ENCODE data around the gene PPP1R3E.

Gene PPP1R3E

GRCh38 chr14:23252420-23253333 lies 50.0 kb downstream of the PPP1R3E start:
- Histone ChIP-seq H3K27me3 (ENCODE audit: insufficient read depth, low read length) (no peaks in the 10 kb centered on the region), H3K9me3 (ENCODE audit: insufficient read depth, low read depth, low read length) (no peaks in the 10 kb centered on the region), H3K14ac (ENCODE audit: low read length) (no peak overlapping the region), H4K12ac (ENCODE audit: low read depth, low read length) (no peak overlapping the region), H3K36me3 (ENCODE audit: control insufficient read depth in 1 of 2, insufficient read depth in 2 of 2, low read length in 2 of 2) (no peaks in the 10 kb centered on the region), H3K79me1 (ENCODE audit: low read length) (no peaks in the 10 kb centered on the region), H3K79me2 (ENCODE audit: control insufficient read depth, insufficient read depth, low read length, poor library complexity) (no peaks in the 10 kb centered on the region), H2AFZ (ENCODE audit: insufficient read depth, low read length, poor library complexity) (no peak overlapping the region), H3K23ac (ENCODE audit: low read length) (no peak overlapping the region), H3K18ac (ENCODE audit: low read length) (no peak overlapping the region), H2BK5ac (ENCODE audit: low read depth, low read length, poor library complexity) (no peak overlapping the region), H3K27ac (ENCODE audit: low read depth, low read length) (no peak overlapping the region), H3K4me1 (ENCODE audit: control insufficient read depth in 1 of 2, insufficient read depth in 2 of 2, low read length in 2 of 2) (no peaks in the 10 kb centered on the region), H2BK12ac (ENCODE audit: low read length) (no peak overlapping the region), H2BK120ac (ENCODE audit: insufficient read depth, low read length, poor library complexity) (no peak overlapping the region), H2AK5ac (ENCODE audit: low read length) (no peak overlapping the region), H3K4me2 (ENCODE audit: low read length) (no peak overlapping the region), H3K4ac (ENCODE audit: low read depth, low read length) (no peak overlapping the region), H4K91ac (ENCODE audit: low read depth, low read length) (no peak overlapping the region), H4K8ac (ENCODE audit: low read depth, low read length) (no peak overlapping the region), H3K9ac (ENCODE audit: low read length) (no peak overlapping the region), H3K4me3 (ENCODE audit: low read depth, low read length) (no peak overlapping the region)
- no peak for DNase-seq
- no CpG with 5 or more reads among the region's 4 CpGs for WGBS (ENCODE audit: extremely low coverage, insufficient coverage, insufficient read length)

- no peaks in the 10 kb centered on the region for H3K36me3 ChIP-seq (ENCODE audit: control insufficient read depth in 1 of 2, insufficient read depth in 2 of 2, low read length in 2 of 2)
- no peak overlapping the region for H2BK12ac ChIP-seq (ENCODE audit: low read length)
- DNase-seq: no peak
- no peak overlapping the region for H3K27ac ChIP-seq (ENCODE audit: low read depth, low read length)
- H3K4me3 ChIP-seq (ENCODE audit: low read depth, low read length): no peak overlapping the region
- H3K23ac ChIP-seq (ENCODE audit: low read length): no peak overlapping the region
- no peak overlapping the region for H2AFZ ChIP-seq (ENCODE audit: insufficient read depth, low read length, poor library complexity)
- no CpG with 5 or more reads among the region's 3 CpGs for WGBS (ENCODE audit: extremely low coverage, insufficient coverage, insufficient read length)
- no peak overlapping the region for H4K12ac ChIP-seq (ENCODE audit: low read depth, low read length)
- no peaks in the 10 kb centered on the region for H3K4me1 ChIP-seq (ENCODE audit: control insufficient read depth in 1 of 2, insufficient read depth in 2 of 2, low read length in 2 of 2)
- no peak overlapping the region for H3K4ac ChIP-seq (ENCODE audit: low read depth, low read length)
- H3K79me2 ChIP-seq (ENCODE audit: control insufficient read depth, insufficient read depth, low read length, poor library complexity): no peaks in the 10 kb centered on the region
- no peaks in the 10 kb centered on the region for H3K79me1 ChIP-seq (ENCODE audit: low read length)
- H3K9ac ChIP-seq (ENCODE audit: low read length): no peak overlapping the region
- H3K18ac ChIP-seq (ENCODE audit: low read length): no peak overlapping the region
- no peak overlapping the region for H4K8ac ChIP-seq (ENCODE audit: low read depth, low read length)
- H2BK5ac ChIP-seq (ENCODE audit: low read depth, low read length, poor library complexity): no peak overlapping the region
- no peak overlapping the region for H2BK120ac ChIP-seq (ENCODE audit: insufficient read depth, low read length, poor library complexity)
- no peak overlapping the region for H4K91ac ChIP-seq (ENCODE audit: low read depth, low read length)
- no peaks in the 10 kb centered on the region for H3K27me3 ChIP-seq (ENCODE audit: insufficient read depth, low read length)
- no peak overlapping the region for H3K4me2 ChIP-seq (ENCODE audit: low read length)
- no peak overlapping the region for H2AK5ac ChIP-seq (ENCODE audit: low read length)
- H3K14ac ChIP-seq (ENCODE audit: low read length): no peak overlapping the region
- H3K9me3 ChIP-seq (ENCODE audit: insufficient read depth, low read depth, low read length): no peaks in the 10 kb centered on the region
Measured at GRCh38 chr14:23252006-23252405, 50.7 kb downstream of the PPP1R3E start.

GRCh38 chr14:23249824-23250223 lies 52.8 kb downstream of the PPP1R3E start:
- 100% methylated on average over 1 of the region's 6 CpGs for WGBS (ENCODE audit: extremely low coverage, insufficient coverage, insufficient read length)
- no peak overlapping the region for H2BK5ac ChIP-seq (ENCODE audit: low read depth, low read length, poor library complexity)
- H3K4me1 ChIP-seq (ENCODE audit: control insufficient read depth in 1 of 2, insufficient read depth in 2 of 2, low read length in 2 of 2): no peaks in the 10 kb centered on the region
- no peak overlapping the region for H3K27ac ChIP-seq (ENCODE audit: low read depth, low read length)
- no peak overlapping the region for H4K12ac ChIP-seq (ENCODE audit: low read depth, low read length)
- H3K79me2 ChIP-seq (ENCODE audit: control insufficient read depth, insufficient read depth, low read length, poor library complexity): no peaks in the 10 kb centered on the region
- no peak overlapping the region for H2AK5ac ChIP-seq (ENCODE audit: low read length)
- no peak overlapping the region for H2AFZ ChIP-seq (ENCODE audit: insufficient read depth, low read length, poor library complexity)
- no peak for DNase-seq
- H3K9me3 ChIP-seq (ENCODE audit: insufficient read depth, low read depth, low read length): no peaks in the 10 kb centered on the region
- no peak overlapping the region for H2BK12ac ChIP-seq (ENCODE audit: low read length)
- H3K18ac ChIP-seq (ENCODE audit: low read length): no peak overlapping the region
- no peak overlapping the region for H3K23ac ChIP-seq (ENCODE audit: low read length)
- H3K4ac ChIP-seq (ENCODE audit: low read depth, low read length): no peak overlapping the region
- no peak overlapping the region for H3K4me2 ChIP-seq (ENCODE audit: low read length)
- H3K9ac ChIP-seq (ENCODE audit: low read length): no peak overlapping the region
- no peak overlapping the region for H3K14ac ChIP-seq (ENCODE audit: low read length)
- H4K91ac ChIP-seq (ENCODE audit: low read depth, low read length): no peak overlapping the region
- no peaks in the 10 kb centered on the region for H3K27me3 ChIP-seq (ENCODE audit: insufficient read depth, low read length)
- no peaks in the 10 kb centered on the region for H3K36me3 ChIP-seq (ENCODE audit: control insufficient read depth in 1 of 2, insufficient read depth in 2 of 2, low read length in 2 of 2)
- H3K4me3 ChIP-seq (ENCODE audit: low read depth, low read length): no peak overlapping the region
- no peaks in the 10 kb centered on the region for H3K79me1 ChIP-seq (ENCODE audit: low read length)
- H4K8ac ChIP-seq (ENCODE audit: low read depth, low read length): no peak overlapping the region
- H2BK120ac ChIP-seq (ENCODE audit: insufficient read depth, low read length, poor library complexity): no peak overlapping the region

GRCh38 chr14:23248601-23249000 lies 54.1 kb downstream of the PPP1R3E start:
- no peak overlapping the region for H2BK12ac ChIP-seq (ENCODE audit: low read length)
- H3K4me1 ChIP-seq (ENCODE audit: control insufficient read depth in 1 of 2, insufficient read depth in 2 of 2, low read length in 2 of 2): no peaks in the 10 kb centered on the region
- H3K14ac ChIP-seq (ENCODE audit: low read length): no peak overlapping the region
- H4K91ac ChIP-seq (ENCODE audit: low read depth, low read length): no peak overlapping the region
- no peaks in the 10 kb centered on the region for H3K79me1 ChIP-seq (ENCODE audit: low read length)
- no peaks in the 10 kb centered on the region for H3K27me3 ChIP-seq (ENCODE audit: insufficient read depth, low read length)
- H3K4ac ChIP-seq (ENCODE audit: low read depth, low read length): no peak overlapping the region
- no peak overlapping the region for H3K23ac ChIP-seq (ENCODE audit: low read length)
- no peak overlapping the region for H2BK120ac ChIP-seq (ENCODE audit: insufficient read depth, low read length, poor library complexity)
- no peak overlapping the region for H2AFZ ChIP-seq (ENCODE audit: insufficient read depth, low read length, poor library complexity)
- H3K27ac ChIP-seq (ENCODE audit: low read depth, low read length): no peak overlapping the region
- no peak overlapping the region for H2AK5ac ChIP-seq (ENCODE audit: low read length)
- H4K8ac ChIP-seq (ENCODE audit: low read depth, low read length): no peak overlapping the region
- no peak overlapping the region for H3K4me3 ChIP-seq (ENCODE audit: low read depth, low read length)
- no peak overlapping the region for H2BK5ac ChIP-seq (ENCODE audit: low read depth, low read length, poor library complexity)
- no peaks in the 10 kb centered on the region for H3K79me2 ChIP-seq (ENCODE audit: control insufficient read depth, insufficient read depth, low read length, poor library complexity)
- H3K4me2 ChIP-seq (ENCODE audit: low read length): no peak overlapping the region
- no peak overlapping the region for H3K18ac ChIP-seq (ENCODE audit: low read length)
- no peak overlapping the region for H4K12ac ChIP-seq (ENCODE audit: low read depth, low read length)
- no peaks in the 10 kb centered on the region for H3K36me3 ChIP-seq (ENCODE audit: control insufficient read depth in 1 of 2, insufficient read depth in 2 of 2, low read length in 2 of 2)
- no peak for DNase-seq
- WGBS (ENCODE audit: extremely low coverage, insufficient coverage, insufficient read length): no CpG with 5 or more reads among the region's 7 CpGs
- no peak overlapping the region for H3K9ac ChIP-seq (ENCODE audit: low read length)
- H3K9me3 ChIP-seq (ENCODE audit: insufficient read depth, low read depth, low read length): no peaks in the 10 kb centered on the region
